ENCODE results near the gene LZTS2. TPM values are rescaled to one million over a fixed set of nuclear protein-coding genes. Genes with fewer than 3 reads are reported as not detected.

LZTS2 gene
- total RNA-seq, 1 experiment from 2014 or later: 69.1 TPM

DNA sequence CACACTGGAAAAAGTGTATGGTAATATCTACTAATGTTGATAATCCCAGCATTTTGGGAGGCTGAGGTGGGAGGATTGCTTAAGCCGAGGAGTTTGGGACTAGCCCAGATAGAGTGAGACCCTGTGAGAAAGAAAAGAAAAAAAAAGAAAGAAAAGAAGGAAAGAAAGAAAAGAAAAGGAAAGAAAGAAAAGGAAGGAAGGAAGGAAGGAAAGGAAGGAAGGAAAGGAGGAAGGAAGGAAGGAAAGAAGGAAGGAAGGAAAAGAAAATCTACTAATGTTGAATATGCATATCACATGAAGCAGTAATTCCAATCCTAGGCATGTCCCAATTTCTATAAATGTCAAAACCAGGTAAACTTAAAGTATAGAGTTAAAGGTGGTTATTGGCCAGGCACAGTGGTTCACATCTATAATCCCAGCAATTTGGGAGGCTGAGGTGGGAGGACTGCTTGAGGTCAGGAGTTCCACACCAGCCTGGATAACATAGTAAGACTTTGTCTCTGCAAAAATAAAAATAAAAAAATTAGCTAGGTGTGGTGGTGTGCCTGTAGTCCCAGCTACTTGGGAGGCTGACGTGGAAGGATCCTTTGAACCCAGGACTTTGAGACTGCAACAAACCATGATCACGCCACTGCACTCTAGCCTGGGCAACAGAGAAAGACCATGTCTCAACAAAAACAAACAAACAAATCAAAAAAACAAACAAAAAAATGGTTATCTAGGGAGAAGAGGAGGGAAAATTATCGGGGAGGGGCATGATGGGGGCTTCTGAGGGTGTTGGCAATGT, 57.0 kb downstream of the LZTS2 start:
- H3K4ac ChIP-seq (ENCODE audit: low read depth, low read length): no peak overlapping the region
- no CpG with 5 or more reads among the region's 4 CpGs for WGBS (ENCODE audit: extremely low coverage, insufficient read length, low lambda C conversion rate)
- no peaks in the 10 kb centered on the region; the same call in 1 of the 2 replicates for H3K27me3 ChIP-seq (ENCODE audit: insufficient read depth, low read length)
- no peak overlapping the region for H3K56ac ChIP-seq (ENCODE audit: insufficient read length, low read depth, low read length)
- H3K27ac Mint-ChIP-seq: no peak overlapping the region
- no peak overlapping the region for H2BK15ac ChIP-seq (ENCODE audit: low read depth, low read length)
- H3K18ac ChIP-seq (ENCODE audit: insufficient read length, low read depth, low read length): no peak overlapping the region
- no peak overlapping the region for H2AK5ac ChIP-seq (ENCODE audit: insufficient read length, low read length)
- H3K4me1 Mint-ChIP-seq: peaks cover 8 to 10% of the 10 kb centered on the region in 2 experiments
- no peak overlapping the region for H2AFZ ChIP-seq (ENCODE audit: low read length)
- DNase-seq: no peak
- peaks cover 8% of the 10 kb centered on the region for H3K27me3 Mint-ChIP-seq (ENCODE audit: low read depth)
- no peak overlapping the region for H2BK20ac ChIP-seq (ENCODE audit: low read depth, low read length, poor library complexity, severe bottlenecking)
- no peak overlapping the region for H4K5ac ChIP-seq (ENCODE audit: insufficient read length, low read depth, low read length)
- TF ChIP-seq, protein P1, sequence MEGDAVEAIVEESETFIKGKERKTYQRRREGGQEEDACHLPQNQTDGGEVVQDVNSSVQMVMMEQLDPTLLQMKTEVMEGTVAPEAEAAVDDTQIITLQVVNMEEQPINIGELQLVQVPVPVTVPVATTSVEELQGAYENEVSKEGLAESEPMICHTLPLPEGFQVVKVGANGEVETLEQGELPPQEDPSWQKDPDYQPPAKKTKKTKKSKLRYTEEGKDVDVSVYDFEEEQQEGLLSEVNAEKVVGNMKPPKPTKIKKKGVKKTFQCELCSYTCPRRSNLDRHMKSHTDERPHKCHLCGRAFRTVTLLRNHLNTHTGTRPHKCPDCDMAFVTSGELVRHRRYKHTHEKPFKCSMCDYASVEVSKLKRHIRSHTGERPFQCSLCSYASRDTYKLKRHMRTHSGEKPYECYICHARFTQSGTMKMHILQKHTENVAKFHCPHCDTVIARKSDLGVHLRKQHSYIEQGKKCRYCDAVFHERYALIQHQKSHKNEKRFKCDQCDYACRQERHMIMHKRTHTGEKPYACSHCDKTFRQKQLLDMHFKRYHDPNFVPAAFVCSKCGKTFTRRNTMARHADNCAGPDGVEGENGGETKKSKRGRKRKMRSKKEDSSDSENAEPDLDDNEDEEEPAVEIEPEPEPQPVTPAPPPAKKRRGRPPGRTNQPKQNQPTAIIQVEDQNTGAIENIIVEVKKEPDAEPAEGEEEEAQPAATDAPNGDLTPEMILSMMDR (conservative IDR thresholded peaks at IDR 0.05): no peak
- peaks cover 14% of the 10 kb centered on the region for H3K23me2 ChIP-seq (ENCODE audit: insufficient read length, low read depth, low read length, poor library complexity, severe bottlenecking)
- no peak overlapping the region for H3K4me3 Mint-ChIP-seq
- H3K4me1 ChIP-seq (ENCODE audit: insufficient read depth, low read length): no peaks in the 10 kb centered on the region
- no peaks in the 10 kb centered on the region for H4K20me1 ChIP-seq (ENCODE audit: control insufficient read depth, insufficient read depth, insufficient read length)
- no peak overlapping the region for H3K23ac ChIP-seq (ENCODE audit: insufficient read length, low read depth, low read length)
- peaks cover 0 to 16% (median 5%) of the 10 kb centered on the region in 3 experiments; a peak in 3 of 7 replicates for H3K36me3 Mint-ChIP-seq (ENCODE audit: insufficient read depth in 1 of 3, low read depth in 3 of 3)
- H2BK120ac ChIP-seq (ENCODE audit: low read depth, low read length, poor library complexity, severe bottlenecking): no peak overlapping the region
- no peak overlapping the region for H2BK12ac ChIP-seq (ENCODE audit: insufficient read length, low read depth, low read length)
- no peak overlapping the region for H3K27ac ChIP-seq (ENCODE audit: insufficient read length, low read depth, low read length)
- H3K14ac ChIP-seq (ENCODE audit: insufficient read depth, low read length): no peak overlapping the region
- no peak overlapping the region for H4K8ac ChIP-seq (replicated peaks; ENCODE audit: insufficient read length, low read depth, low read length)
- H3K79me1 ChIP-seq (ENCODE audit: insufficient read depth, low read depth, low read length, poor library complexity, severe bottlenecking): no peaks in the 10 kb centered on the region
- no peaks in the 10 kb centered on the region; a peak in 1 of 5 replicates for H3K9me3 Mint-ChIP-seq
- H4K91ac ChIP-seq (ENCODE audit: insufficient read length, low read depth, low read length): no peak overlapping the region
- H3K9ac ChIP-seq (ENCODE audit: extremely low read depth, insufficient read length, low read length): no peak overlapping the region
- no peak overlapping the region for H3K4me2 ChIP-seq (ENCODE audit: insufficient read depth, insufficient read length, low read length)
- H3K79me2 ChIP-seq (ENCODE audit: insufficient read depth, low read length): no peaks in the 10 kb centered on the region
- no peak overlapping the region for H3T11ph ChIP-seq (ENCODE audit: low read length)
- no peaks in the 10 kb centered on the region for H3K9me3 ChIP-seq (ENCODE audit: control insufficient read depth, low read depth, low read length)
- no peak overlapping the region for H2BK5ac ChIP-seq (ENCODE audit: insufficient read length, low read length)

Small RNA genes within 50 kb of the gene (microRNA-seq; reads per million reads assigned to microRNA genes)
- not detected for gene MIR608 (ENCODE audit: borderline microRNAs expressed)

Other genes starting within 250 kb of the LZTS2 start
- 20.9 and 23.1 TPM in 2 replicates for gene SLF2, start 86.8 kb upstream of the LZTS2 start, total RNA-seq (2021)
- 8.1 and 8.5 TPM in 2 replicates for gene SEMA4G, start 30.3 kb upstream of the LZTS2 start, total RNA-seq (2021)
- gene MRPL43, start 12.3 kb upstream of the LZTS2 start, total RNA-seq (2021): 70.3 and 71.0 TPM in 2 replicates
- 38.7 and 41.7 TPM in 2 replicates for gene TWNK, start 12.3 kb upstream of the LZTS2 start, total RNA-seq (2021)
- 1.7 and 2.0 TPM in 2 replicates for gene PDZD7, start 31.3 kb downstream of the LZTS2 start, total RNA-seq (2021)
- gene SFXN3, start 31.4 kb downstream of the LZTS2 start, total RNA-seq (2021): 2.8 and 3.4 TPM in 2 replicates
- gene KAZALD1, start 62.2 kb downstream of the LZTS2 start, total RNA-seq (2021): 2.9 and 3.6 TPM in 2 replicates
- gene TLX1, start 131.5 kb downstream of the LZTS2 start, total RNA-seq (2021): not detected in 2 replicates
- gene LBX1, start 229.7 kb downstream of the LZTS2 start, total RNA-seq (2021): not detected in 2 replicates